ENCODE data around the gene BAZ1B. TPM values are rescaled to one million over a fixed set of nuclear protein-coding genes. Genes with fewer than 3 reads are reported as not detected.
A peak's percentile ranks its signal among the peaks of the same experiment; 100 is the strongest.
"Not testable (repeated sequence)": the region's sequence is repeated elsewhere in the genome, so short reads cannot be mapped to it uniquely, and the experiment has no call there.

BAZ1B gene
- total RNA-seq, 4 donors from 2014 or later: 31.2 to 47.0 (median 42.0) TPM

- ATAC-seq (no peak), DNase-seq (peak in 1 of 2 donors; percentile 7)
- H3K9me3 ChIP-seq: no peaks in the 10 kb centered on the region
- in situ Hi-C loops (cut with MboI; ENCODE audit: low sequenced_read_pairs in 4 of 4) (no loop called here), intact Hi-C loops (cut with DNase I; ENCODE audit: low total_unique reads) (no loop called here)
- TF ChIP-seq CTCF (IDR thresholded peaks at IDR 0.05 in 4 of 5, conservative IDR thresholded peaks at IDR 0.05 in 1 of 5) (no peak), POLR2A (IDR thresholded peaks at IDR 0.05) (no peak)
- H3K4me1 ChIP-seq: peaks cover 0 to 3% of the 10 kb centered on the region in 2 donors
- no peaks in the 10 kb centered on the region for H3K27me3 ChIP-seq
- H3K27ac ChIP-seq: no peak overlapping the region
- no peak overlapping the region for H3K4me3 ChIP-seq
- peaks cover 0 to 41% of the 10 kb centered on the region in 2 donors for H3K36me3 ChIP-seq
These were observed 46.0 kb upstream of the BAZ1B start for GRCh38 chr7:73567846-73568685.

- no peak for ATAC-seq
- in situ Hi-C loops (cut with MboI; ENCODE audit: low sequenced_read_pairs in 4 of 4): no loop called here
- intact Hi-C loops (cut with DNase I; ENCODE audit: low total_unique reads): no loop called here
These were observed 45.0 kb upstream of the BAZ1B start for GRCh38 chr7:73567140-73567539.

GRCh38 chr7:73566431-73566830, 44.3 kb upstream of the BAZ1B start:
- H3K4me1 ChIP-seq; H3K4me3 ChIP-seq; in situ Hi-C loops (cut with MboI; ENCODE audit: low sequenced_read_pairs in 4 of 4); intact Hi-C loops (cut with DNase I; ENCODE audit: low total_unique reads); ATAC-seq; H3K27ac ChIP-seq; DNase-seq; H3K27me3 ChIP-seq; H3K9me3 ChIP-seq: not testable (repeated sequence)
- peaks cover 0 to 24% of the 10 kb centered on the region in 2 donors for H3K36me3 ChIP-seq

More at GRCh38 chr7:73567140-73567539, 45.0 kb upstream of the BAZ1B start:
- Histone ChIP-seq H3K27ac (no peak overlapping the region), H3K36me3 (peaks cover 0 to 32% of the 10 kb centered on the region in 2 donors), H3K4me3 (no peak overlapping the region), H3K9me3 (no peaks in the 10 kb centered on the region), H3K27me3 (no peaks in the 10 kb centered on the region), H3K4me1 (peaks cover 0 to 3% of the 10 kb centered on the region in 2 donors)
- no peak for TF ChIP-seq CTCF (IDR thresholded peaks at IDR 0.05 in 4 of 5, conservative IDR thresholded peaks at IDR 0.05 in 1 of 5)
- no peak for TF ChIP-seq POLR2A (IDR thresholded peaks at IDR 0.05)
- no peak for DNase-seq

- H3K36me3 ChIP-seq: peaks cover 0 to 18% of the 10 kb centered on the region in 2 donors
- intact Hi-C loops (cut with DNase I; ENCODE audit: low total_unique reads) (no loop called here), in situ Hi-C loops (cut with MboI; ENCODE audit: low sequenced_read_pairs in 4 of 4) (no loop called here)
- no peaks in the 10 kb centered on the region for H3K27me3 ChIP-seq
- no peaks in the 10 kb centered on the region for H3K9me3 ChIP-seq
- TF ChIP-seq CTCF (IDR thresholded peaks at IDR 0.05 in 4 of 5, conservative IDR thresholded peaks at IDR 0.05 in 1 of 5) (no peak), POLR2A (IDR thresholded peaks at IDR 0.05) (no peak)
- H3K4me3 ChIP-seq: peak overlapping the region in 1 of 4 donors; percentile 22
- peaks cover 0 to 3% of the 10 kb centered on the region in 2 donors for H3K4me1 ChIP-seq
- H3K27ac ChIP-seq: no peak overlapping the region
- ATAC-seq: no peak
- DNase-seq: no peak
These were observed 43.7 kb upstream of the BAZ1B start for GRCh38 chr7:73565675-73566340.
